HG02798 (cell line): ENCODE measurements around the gene MYO6.
"Not testable (repeated sequence)": the region's sequence is repeated elsewhere in the genome, so short reads cannot be mapped to it uniquely, and the experiment has no call there.

Source experiments
- ATAC-seq: cut with Tn5 transposase; IDR thresholded peaks from one replicate; pipeline ENCODE4 v1.9.1; 2021; ENCODE audit warnings: mild to moderate bottlenecking; ENCODE audit not compliant: unreplicated experiment, poor library complexity

Gene MYO6

DNA sequence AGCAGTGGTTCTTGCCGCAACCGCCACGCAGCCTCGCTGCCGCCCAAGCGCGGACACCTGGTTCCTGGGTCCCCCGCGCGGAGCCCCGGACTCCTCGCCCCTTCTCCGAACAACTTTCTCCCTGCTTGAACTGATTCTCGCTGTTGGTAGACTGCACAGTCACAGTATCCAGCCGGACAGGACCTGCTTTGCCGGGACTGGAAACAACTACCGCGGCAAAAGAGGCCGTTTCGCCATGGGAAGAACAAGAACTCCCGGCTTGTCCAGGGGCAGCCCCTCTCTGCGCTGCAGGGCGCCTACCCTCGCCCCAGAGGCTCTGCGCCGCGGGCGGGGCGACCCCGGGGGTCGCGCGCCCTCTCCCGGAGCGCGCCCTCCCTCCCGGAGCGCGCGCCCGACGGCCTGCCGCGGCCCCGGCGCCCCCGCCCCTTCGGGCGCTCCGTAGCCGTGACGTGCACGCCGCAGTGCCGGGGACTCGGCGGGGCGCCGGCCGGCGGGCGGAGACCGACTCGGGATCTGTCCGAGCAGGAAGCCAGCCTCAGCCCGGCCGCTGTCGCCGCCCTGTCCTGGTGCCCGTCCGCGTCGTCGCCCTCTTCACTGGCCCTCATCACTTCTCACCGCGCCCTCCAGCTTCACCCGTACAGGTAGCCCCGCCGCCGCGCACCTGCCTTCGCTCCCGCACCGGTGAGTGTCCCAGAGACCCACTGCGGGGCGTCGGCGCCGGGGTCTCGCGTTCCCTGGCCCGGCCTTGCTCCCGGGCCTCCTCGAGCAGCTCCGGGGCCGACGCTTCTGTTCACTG lies at the start of gene MYO6:
Gene MYO6, plus strand, starts transcription at position 497 of the 796 bp plus-strand sequence. CDS start 68,309 bp downstream, outside the sequence.
- ATAC-seq, result peak; percentile 91

DNA sequence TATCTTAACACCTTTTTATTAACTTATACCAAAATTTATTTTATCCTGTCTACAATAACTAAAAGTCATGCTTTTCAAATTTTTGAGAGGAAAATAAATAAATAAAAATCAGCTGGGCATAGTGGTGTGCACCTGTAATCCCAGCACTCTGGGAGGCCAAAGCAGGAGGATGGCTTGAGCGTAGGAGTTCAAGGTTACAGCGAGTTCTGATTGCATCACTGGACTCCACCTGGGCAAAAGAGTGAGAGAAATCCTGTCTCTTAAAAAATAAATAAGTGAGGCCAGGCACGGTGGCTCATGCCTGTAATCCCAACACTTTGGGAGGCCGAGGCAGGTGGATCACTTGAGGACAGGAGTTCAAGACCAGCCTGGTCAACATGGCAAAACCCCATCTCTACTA lies 40.7 kb upstream of the MYO6 start:
- ATAC-seq, result not testable (repeated sequence)

DNA sequence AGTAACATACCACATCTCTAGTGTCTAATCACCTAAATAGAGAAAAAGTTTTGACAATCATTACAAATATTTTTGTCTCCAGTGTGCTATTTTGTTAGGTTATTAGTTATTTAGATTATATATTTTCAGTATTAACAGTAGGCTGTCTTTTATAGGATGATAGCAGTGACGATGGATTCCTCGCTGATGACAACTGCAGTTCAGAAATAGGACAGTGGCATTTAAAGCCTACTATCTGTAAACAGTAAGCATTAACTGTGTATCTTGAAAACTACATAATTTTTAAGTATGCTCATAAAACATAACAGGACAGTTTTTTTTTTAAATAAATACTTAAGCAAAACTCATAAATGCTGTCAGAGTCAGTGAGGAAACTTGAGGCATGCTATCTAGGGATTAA lies 37.9 kb upstream of the MYO6 start:
- ATAC-seq, result no peak

- no peak for ATAC-seq
These were observed 29.9 kb upstream of the MYO6 start for GRCh38 chr6:75719133-75719532.

DNA sequence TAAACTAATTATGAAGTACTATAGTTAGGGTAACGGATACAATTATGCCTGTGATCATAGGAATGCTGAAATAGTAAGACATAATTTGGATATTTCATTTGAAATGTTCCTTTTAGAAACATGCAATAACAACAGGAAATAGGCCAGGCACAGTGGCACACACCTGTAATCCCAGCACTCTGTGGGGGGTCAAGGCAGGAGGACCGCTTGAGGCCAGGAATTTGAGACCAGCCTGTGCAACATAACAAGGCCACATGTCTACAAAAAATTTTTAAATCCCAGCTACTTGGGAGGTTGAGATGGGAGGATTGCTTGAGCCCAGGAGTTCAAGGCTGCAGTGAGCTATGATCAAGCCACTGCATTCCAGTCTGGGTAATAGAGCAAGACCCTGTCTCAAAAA lies 25.7 kb upstream of the MYO6 start:
- no peak for ATAC-seq

DNA sequence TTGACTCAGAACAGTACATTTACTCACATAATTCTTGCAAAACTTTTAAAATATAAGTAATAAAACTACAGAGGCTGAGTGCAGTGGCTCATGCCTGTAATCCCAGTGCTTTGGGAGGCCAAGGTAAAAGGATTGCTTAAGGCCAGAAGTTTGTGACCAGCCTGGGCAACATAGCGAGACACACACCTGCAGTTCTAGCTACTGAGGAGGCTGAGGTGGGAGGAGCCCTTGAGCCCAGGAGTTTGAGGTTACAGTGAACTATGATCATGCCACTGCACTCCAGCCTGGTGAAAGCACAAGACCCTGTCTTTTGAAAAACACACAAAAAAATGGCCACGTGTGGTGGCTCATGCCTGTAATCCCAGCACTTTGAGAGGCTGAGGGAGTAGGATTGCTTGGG lies 21.8 kb upstream of the MYO6 start:
- no peak for ATAC-seq

DNA sequence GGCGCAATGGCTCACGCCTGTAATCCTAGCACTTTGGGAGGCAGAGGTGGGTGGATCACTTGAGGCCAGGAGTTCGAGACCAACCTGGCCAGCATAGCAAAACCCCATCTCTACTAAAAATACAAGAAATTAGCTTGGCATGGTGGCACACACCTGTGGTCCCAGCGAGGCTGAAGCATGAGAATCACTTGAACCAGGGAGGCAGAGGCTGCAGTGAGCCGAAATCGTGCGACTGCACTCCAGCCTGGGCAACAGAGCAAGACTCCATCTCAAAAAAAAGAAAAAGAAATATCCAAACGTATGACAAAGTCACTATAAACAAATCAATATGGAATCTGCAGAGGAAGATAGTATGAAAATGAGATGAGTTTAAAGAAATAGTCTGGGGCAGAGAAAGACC lies 18.0 kb upstream of the MYO6 start:
- not testable (repeated sequence) for ATAC-seq

DNA sequence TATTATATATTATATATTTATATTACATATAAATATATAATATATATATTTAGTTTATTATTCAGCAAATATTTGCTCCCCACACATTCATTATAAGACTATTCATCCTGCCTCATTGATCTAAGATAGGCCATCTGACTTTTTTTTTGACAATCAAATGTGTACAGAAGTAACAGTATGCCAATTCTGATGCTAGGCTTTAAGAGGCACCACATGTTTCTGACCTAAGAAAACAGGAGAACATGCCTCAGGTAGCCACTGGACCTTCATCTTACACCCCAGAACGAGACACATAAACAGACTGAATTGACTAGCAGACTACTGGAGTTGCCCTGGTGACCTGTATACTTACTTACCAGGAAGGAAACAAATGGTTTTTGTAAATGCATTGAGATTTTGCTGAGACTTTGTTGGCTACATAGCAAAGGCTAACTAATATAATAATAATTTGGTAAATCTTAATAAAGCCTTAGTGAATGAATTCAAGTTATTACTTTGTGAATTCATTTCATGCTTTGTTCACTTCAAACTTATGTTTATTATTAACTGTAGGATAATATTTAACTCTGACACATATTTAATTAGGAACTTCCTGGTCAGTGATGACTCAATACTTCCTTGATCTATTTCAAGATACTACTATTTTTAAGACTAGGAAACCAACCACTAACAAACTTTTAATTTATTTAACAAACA lies 13.4 kb upstream of the MYO6 start:
- ATAC-seq, result peak; percentile 83

- ATAC-seq, result no peak
These were observed 5.1 kb upstream of the MYO6 start for GRCh38 chr6:75743971-75744370.

- no peak for ATAC-seq
These were observed 3.6 kb upstream of the MYO6 start for GRCh38 chr6:75745404-75745803.

- ATAC-seq, result no peak
These were observed 2.8 kb upstream of the MYO6 start for GRCh38 chr6:75746221-75746620.

DNA sequence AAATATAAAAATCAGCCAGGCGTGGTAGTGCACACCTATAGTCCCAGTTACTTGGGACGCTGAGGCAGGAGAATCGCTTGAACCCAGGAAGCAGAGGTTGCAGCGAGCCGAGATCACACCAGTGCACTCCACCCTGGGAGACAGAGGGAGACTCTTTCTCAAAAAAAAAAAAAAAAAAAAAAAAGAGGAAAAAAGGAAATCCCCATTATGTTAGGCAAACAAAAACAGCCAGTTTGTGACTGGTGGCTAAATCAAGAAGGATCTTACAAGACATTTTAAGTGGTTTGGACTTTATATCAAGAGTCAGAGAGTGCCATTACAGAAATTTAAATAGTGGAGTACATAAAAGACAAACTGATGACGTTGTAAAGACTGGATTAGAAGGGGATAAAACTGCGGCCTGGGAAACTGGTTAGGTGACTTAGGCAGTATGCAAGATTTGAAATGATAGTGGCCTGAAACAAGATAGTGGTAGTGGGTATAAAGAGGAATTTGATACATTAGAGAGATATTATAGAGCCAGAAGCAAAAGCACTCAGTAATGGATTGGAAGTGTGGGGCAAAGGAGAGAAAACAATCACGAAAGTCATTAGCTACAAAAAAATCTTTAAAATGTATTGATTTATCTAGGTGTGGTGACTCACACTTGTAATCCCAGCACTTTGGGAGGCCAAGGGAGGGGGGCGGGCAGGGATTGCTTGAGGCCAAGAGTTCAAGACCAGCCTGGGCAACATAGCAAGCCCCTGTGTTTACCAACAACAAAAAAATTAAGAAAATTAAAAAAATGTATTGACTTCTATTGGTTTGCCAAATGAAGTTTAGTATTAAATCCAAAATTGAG lies 1.7 kb upstream of the MYO6 start:
- no peak for ATAC-seq

DNA sequence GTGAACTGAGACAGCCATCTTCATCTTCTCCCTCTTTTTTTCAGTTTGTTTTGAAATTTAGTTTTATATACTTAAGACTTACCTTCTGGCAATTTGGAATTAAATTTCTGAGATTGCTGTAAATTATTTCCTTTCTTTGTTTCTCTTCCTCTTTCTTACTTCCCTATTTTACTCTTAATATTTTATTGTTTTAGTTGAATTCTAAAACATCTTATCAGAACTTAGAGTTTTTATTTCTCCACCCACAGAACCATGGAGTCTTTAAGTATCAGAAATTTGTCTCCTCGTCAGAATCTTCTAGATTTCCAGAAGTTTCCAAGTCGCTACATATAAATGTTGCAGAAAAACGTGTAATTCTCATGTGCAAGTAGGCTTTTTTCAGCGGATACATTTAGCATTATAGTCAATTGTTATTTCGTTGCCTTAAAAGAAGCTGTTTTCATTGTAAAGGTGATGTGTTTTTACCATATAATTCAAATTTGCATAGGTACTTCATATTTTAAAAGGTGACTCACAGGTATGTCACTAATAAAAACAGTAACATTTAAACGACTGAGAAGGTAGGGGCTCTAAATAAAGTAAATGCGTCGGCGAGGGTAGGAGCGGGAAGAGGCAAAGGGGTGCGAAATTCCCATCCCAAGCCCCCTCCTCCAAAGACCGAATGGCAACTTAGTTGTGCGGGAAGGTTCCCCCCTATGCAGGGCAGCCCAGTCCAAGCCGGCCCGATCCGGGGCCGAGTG lies 866 bp upstream of the MYO6 start:
- no peak for ATAC-seq

- no peak for ATAC-seq
These were observed 2.4 kb downstream of the MYO6 start for GRCh38 chr6:75751443-75751842.

DNA sequence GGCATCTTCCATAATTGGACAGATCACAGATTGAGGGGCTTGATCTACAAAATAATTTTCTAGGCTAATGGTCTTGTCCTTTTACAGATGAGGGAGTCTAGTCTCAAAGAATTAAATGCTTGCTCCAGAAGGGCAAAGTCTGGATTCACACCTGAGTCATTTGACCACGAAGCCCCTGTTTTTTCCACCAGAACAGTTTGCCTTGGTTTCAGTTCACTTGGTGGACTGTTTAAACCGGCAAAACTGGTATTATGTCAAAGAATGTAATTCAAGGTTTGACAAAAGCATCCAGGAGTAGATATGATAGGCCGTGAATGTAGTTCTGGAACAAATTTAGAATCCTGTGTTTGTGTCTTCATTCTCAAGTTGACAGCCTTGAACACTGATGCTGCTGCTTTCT lies 3.3 kb downstream of the MYO6 start:
- ATAC-seq, result no peak

GRCh38 chr6:75755704-75756103 lies 6.7 kb downstream of the MYO6 start:
- ATAC-seq, result no peak

- ATAC-seq, result no peak
These were observed 8.3 kb downstream of the MYO6 start for GRCh38 chr6:75757295-75757694.

- no peak for ATAC-seq
These were observed 9.0 kb downstream of the MYO6 start for GRCh38 chr6:75758061-75758460.

DNA sequence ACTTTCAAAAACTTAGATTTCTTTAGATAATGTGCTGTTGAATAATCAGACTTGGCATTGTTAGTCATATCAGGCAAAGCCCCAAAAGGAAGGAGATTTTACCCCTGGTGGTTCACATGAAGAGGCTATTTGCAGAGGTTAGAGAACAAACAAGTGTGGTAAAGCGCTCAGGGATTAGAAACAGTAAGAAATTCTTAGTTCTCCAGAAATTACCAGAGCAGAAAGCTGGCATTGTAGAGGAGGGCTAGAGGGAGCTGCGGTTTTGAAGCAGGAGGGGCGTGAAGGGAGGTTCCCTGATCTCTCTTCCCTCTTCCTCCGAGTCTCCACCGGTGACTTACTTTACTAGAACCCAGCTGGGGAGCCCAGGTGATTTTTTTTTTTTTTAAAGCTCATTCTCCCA lies 10.2 kb downstream of the MYO6 start:
- ATAC-seq, result no peak

DNA sequence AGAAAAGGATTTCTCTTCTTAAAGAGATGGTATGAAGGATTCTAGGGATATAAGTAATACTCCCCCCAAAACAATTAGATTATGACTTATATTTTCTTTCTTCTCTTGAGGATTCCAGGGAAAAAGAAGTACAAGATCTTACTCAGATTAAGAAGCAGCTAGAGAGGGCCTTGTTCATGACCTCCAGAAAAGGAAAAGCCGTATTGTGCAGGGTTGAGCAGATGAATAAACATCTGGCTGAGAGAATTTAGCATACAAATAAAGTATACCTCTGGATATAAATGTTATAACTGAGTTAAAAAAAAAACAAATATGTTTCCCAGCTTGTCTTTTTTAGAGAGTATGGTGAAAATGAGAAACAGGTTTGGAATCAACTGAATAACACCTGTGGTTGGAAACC lies 11.3 kb downstream of the MYO6 start:
- ATAC-seq, result no peak
